Lung (tissue), 12 donors: ENCODE results near the gene IGLL1. TPM values are rescaled to one million over a fixed set of nuclear protein-coding genes. Genes with fewer than 3 reads are reported as not detected.

Experiments
- ATAC-seq: fragments of 200-7000 bp; cut with Tn5 transposase; one replicate; pipeline ENCODE4 v1.9.1; 2020; ENCODE audit warnings: moderate number of reproducible peaks; ENCODE audit not compliant: insufficient read depth, low FRiP score
- DNase-seq, 3 donors: peaks; one replicate each; pipeline ENCODE4 v3.0.0-alpha.2; 2013 to 2017
- H3K27ac ChIP-seq, 2 donors: one replicate each; pipeline ENCODE4 v1.5.1; 2013; ENCODE audit warnings: mild to moderate bottlenecking in 2 of 2, moderate library complexity in 2 of 2, control low read depth in 1 of 2, inconsistent platforms in 1 of 2, low read depth in 1 of 2, low read length in 1 of 2
- H3K27me3 ChIP-seq, 3 donors: one replicate each; pipeline ENCODE4 v1.5.1; 2013; ENCODE audit warnings: low read length in 2 of 3; ENCODE audit not compliant: control insufficient read depth in 3 of 3, insufficient read depth in 3 of 3
- H3K36me3 ChIP-seq, 4 donors: one replicate each; pipeline ENCODE4 v1.5.1; 2013; ENCODE audit warnings: low read length in 4 of 4, mild to moderate bottlenecking in 1 of 4, moderate library complexity in 1 of 4; ENCODE audit not compliant: control insufficient read depth in 4 of 4, insufficient read depth in 4 of 4
- H3K4me1 ChIP-seq, 5 donors: one replicate each; pipeline ENCODE4 v1.5.1; 2013; ENCODE audit warnings: low read length in 5 of 5, mild to moderate bottlenecking in 2 of 5, moderate library complexity in 1 of 5; ENCODE audit not compliant: control insufficient read depth in 5 of 5, insufficient read depth in 5 of 5
- H3K4me3 ChIP-seq: one replicate; pipeline ENCODE4 v1.5.1; 2013; ENCODE audit warnings: mild to moderate bottlenecking, control low read depth, moderate library complexity
- H3K9ac ChIP-seq, 2 donors: one replicate each; pipeline ENCODE4 v1.5.1; 2013; ENCODE audit warnings: low read length in 2 of 2, control low read depth in 1 of 2; ENCODE audit not compliant: insufficient read depth in 1 of 2
- H3K9me3 ChIP-seq, 4 donors: one replicate each; pipeline ENCODE4 v1.5.1; 2013; ENCODE audit warnings: low read length in 3 of 4, mild to moderate bottlenecking in 1 of 4, moderate library complexity in 1 of 4; ENCODE audit not compliant: control insufficient read depth in 4 of 4, insufficient read depth in 3 of 4
- CTCF ChIP-seq: IDR thresholded peaks from 2 replicates; pipeline ENCODE4 v1.5.1; 2012; ENCODE audit warnings: mild to moderate bottlenecking; ENCODE audit errors: control extremely low read depth, extremely low read depth
- WGBS, 2 donors: extraction: QIAGEN DNeasy Blood & Tissue Kit; methylation state at CpG; one replicate each; pipeline ENCODE4 v1.1.7; 2013; 5-methylcytosine and 5-hydroxymethylcytosine counted together
- polyA plus RNA-seq, 2 donors: library from polyadenylated mRNA; stranded (reverse); fragments of 200-250 nt; gene quantifications; one replicate each; pipeline ENCODE4 v1.2.1, GENCODE V29; 2013
- total RNA-seq, 2 donors: library from RNA; depleted of rRNA in 1 of 2; stranded (reverse); fragments of >200 nt in 1 of 2; gene quantifications; one replicate each; pipeline ENCODE4 v1.2.1, GENCODE V29; 2014 to 2021
- donor health status: control.
- donor health status: control.
- donor health status: Bipolar disorder and iron deficiency.
- donor health status: healthy.
- donor health status: DM: yes; HTN: yes; CAD: no.

The IGLL1 gene
- total and polyA plus RNA-seq, 4 donors: 0.16 to 0.28 TPM; not detected in 2

GRCh38 chr22:23534201-23534850 is 45.8 kb downstream of the IGLL1 start:
- no peak overlapping the region for H3K4me3 ChIP-seq
- no peaks in the 10 kb centered on the region for H3K36me3 ChIP-seq
- no peak overlapping the region for H3K27ac ChIP-seq
- H3K9ac ChIP-seq: no peak overlapping the region
- no peaks in the 10 kb centered on the region for H3K9me3 ChIP-seq
- TF ChIP-seq CTCF: no peak
- DNase-seq (peak; percentile 76 to 87 (median 82)), ATAC-seq (no peak)
- no peaks in the 10 kb centered on the region for H3K27me3 ChIP-seq
- 89 to 90% methylated on average over 10 of the region's 10 CpGs for WGBS, 2 donors
- peaks cover 0 to 79% (median 21%) of the 10 kb centered on the region in 5 donors for H3K4me1 ChIP-seq

- Histone ChIP-seq H3K9ac (peak overlapping the region in 1 of 2 donors; percentile 32), H3K9me3 (no peaks in the 10 kb centered on the region), H3K36me3 (no peaks in the 10 kb centered on the region), H3K4me1 (peaks cover 0 to 76% (median 17%) of the 10 kb centered on the region in 5 donors), H3K4me3 (no peak overlapping the region), H3K27me3 (no peaks in the 10 kb centered on the region), H3K27ac (no peak overlapping the region)
- WGBS, 2 donors: 49 to 61% methylated on average over 7 to 8 of the region's 8 CpGs
- DNase-seq (peak in 2 of 3 donors; percentile 77 to 93), ATAC-seq (no peak)
- no peak for TF ChIP-seq CTCF
These were observed 46.3 kb downstream of the IGLL1 start for GRCh38 chr22:23533771-23534191.

DNA sequence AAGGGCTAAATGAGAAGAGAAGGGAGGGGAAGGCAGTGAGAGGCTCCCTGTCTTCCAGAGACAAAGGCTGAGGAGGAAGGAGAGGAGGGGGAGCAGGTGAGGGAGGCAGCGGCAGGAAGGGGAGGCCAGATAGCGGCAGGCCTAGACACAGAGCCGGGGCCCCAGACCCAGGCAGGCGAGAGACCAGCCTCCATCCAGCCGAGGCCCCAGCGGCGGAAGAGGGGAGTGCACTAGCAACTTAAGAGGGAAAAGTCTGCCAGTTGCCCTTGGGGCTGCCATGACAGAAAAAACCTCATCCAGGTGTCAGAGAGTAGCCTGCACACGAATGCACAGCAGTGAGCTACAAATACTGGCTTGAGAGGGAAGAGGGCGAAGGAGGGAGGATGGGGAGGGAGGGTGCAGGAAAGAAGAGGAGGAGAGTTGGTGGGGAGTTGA is 46.7 kb downstream of the IGLL1 start:
- no peaks in the 10 kb centered on the region for H3K9me3 ChIP-seq
- peak overlapping the region in 1 of 2 donors; percentile 32 for H3K9ac ChIP-seq
- no peak overlapping the region for H3K27ac ChIP-seq
- no peaks in the 10 kb centered on the region for H3K27me3 ChIP-seq
- no peak for TF ChIP-seq CTCF
- peaks cover 0 to 73% (median 17%) of the 10 kb centered on the region in 5 donors for H3K4me1 ChIP-seq
- no peaks in the 10 kb centered on the region for H3K36me3 ChIP-seq
- peak; percentile 69 to 79 (median 75) for DNase-seq
- no peak overlapping the region for H3K4me3 ChIP-seq
- 33% methylated on average over 9 of the region's 9 CpGs for WGBS, 2 donors
- ATAC-seq: no peak
